Measurements from ENCODE around the gene DGKE.

The DGKE gene

GRCh38 chr17:56892333-56892732 lies 58.4 kb downstream of the DGKE start:
- no peak for DNase-seq

GRCh38 chr17:56893503-56893902 lies 59.6 kb downstream of the DGKE start:
- no peak for DNase-seq

GRCh38 chr17:56894859-56895455 lies 61.0 kb downstream of the DGKE start:
- DNase-seq = no peak

GRCh38 chr17:56896217-56896967 lies 62.4 kb downstream of the DGKE start:
- no peak for DNase-seq

GRCh38 chr17:56896968-56897359 lies 63.0 kb downstream of the DGKE start:
- no peak for DNase-seq

GRCh38 chr17:56897646-56898424 lies 63.9 kb downstream of the DGKE start:
- DNase-seq = no peak

- DNase-seq = no peak
Measured at GRCh38 chr17:56898874-56899273, 64.9 kb downstream of the DGKE start.

GRCh38 chr17:56899403-56899802 lies 65.5 kb downstream of the DGKE start:
- DNase-seq = no peak

- no peak for DNase-seq
Measured at GRCh38 chr17:56902348-56902747, 68.4 kb downstream of the DGKE start.

- no peak for DNase-seq
Measured at GRCh38 chr17:56903560-56903959, 69.6 kb downstream of the DGKE start.

GRCh38 chr17:56908001-56908542 lies 74.1 kb downstream of the DGKE start:
- no peak for DNase-seq

GRCh38 chr17:56909742-56910508 lies 76.0 kb downstream of the DGKE start:
- DNase-seq = no peak

- no peak for DNase-seq
Measured at GRCh38 chr17:56910509-56911235, 76.7 kb downstream of the DGKE start.

- no peak for DNase-seq
Measured at GRCh38 chr17:56912105-56912999, 78.4 kb downstream of the DGKE start.

- no peak for DNase-seq
Measured at GRCh38 chr17:56913000-56913311, 79.0 kb downstream of the DGKE start.

GRCh38 chr17:56913353-56913866 lies 79.5 kb downstream of the DGKE start:
- DNase-seq = no peak

GRCh38 chr17:56913867-56914580 lies 80.1 kb downstream of the DGKE start, which contains the start of gene TRIM25:
TSS of gene TRIM25 (minus strand) at chr17:56914049. CDS start at chr17:56913988, 61 bp downstream.
- peak; percentile 85 for DNase-seq

- no peak for DNase-seq
Measured at GRCh38 chr17:56914581-56915273, 80.8 kb downstream of the DGKE start.

GRCh38 chr17:56917559-56918296 lies 83.8 kb downstream of the DGKE start:
- no peak for DNase-seq

All from effector CD8-positive, alpha-beta T cell (primary cell).